Measurements from ENCODE around the gene MTF2. TPM values are rescaled to one million over a fixed set of nuclear protein-coding genes. Genes with fewer than 3 reads are reported as not detected.
"Not testable (repeated sequence)": the region's sequence is repeated elsewhere in the genome, so short reads cannot be mapped to it uniquely, and the experiment has no call there.

Gene MTF2
- polyA plus RNA-seq, 1 donor (not counting 4 experiments of a cell fraction or from before 2014, with no cell fraction given): 24.8 TPM

DNA sequence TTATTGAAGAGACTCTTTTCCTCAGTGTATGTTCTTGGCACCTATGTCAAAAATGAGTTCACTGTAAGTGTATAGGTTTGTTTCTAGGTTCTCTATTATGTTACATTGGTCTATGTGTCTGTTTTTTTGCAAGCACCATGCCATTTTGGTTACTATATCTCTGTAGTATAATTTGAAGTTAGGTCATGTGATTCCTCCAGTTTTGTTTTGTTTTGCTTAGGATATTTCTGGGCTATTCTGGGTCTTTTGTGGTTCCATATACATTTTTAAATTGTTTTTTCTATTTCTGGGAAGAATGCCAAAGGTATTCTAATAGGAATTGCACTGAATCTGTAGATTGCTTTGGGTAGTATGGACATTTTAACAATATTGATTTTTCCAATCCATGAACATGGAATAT, 87.9 kb downstream of the MTF2 start:
- H3K79me2 ChIP-seq (ENCODE audit: control insufficient read depth, insufficient read depth, low read length): peaks cover 84% of the 10 kb centered on the region
- H3K9ac ChIP-seq (ENCODE audit: control insufficient read depth, extremely low read depth, insufficient read depth, low read length): no peak overlapping the region
- H4K20me1 ChIP-seq (ENCODE audit: control insufficient read depth, extremely low read depth, insufficient read depth, low read length): no peaks in the 10 kb centered on the region
- dilution Hi-C loops (cut with MboI; ENCODE audit: extremely low pct_ligation_motif_present, low sequenced_read_pairs): no loop called here
- H3K27me3 ChIP-seq (ENCODE audit: control insufficient read depth, extremely low read depth, insufficient read depth, low read length): no peaks in the 10 kb centered on the region
- no peak overlapping the region for H3K4me2 ChIP-seq (ENCODE audit: control insufficient read depth, extremely low read depth, insufficient read depth, low read depth, low read length)
- DNase-seq (ENCODE audit: low read depth, low spot score) (no peak), FAIRE-seq (no peak)
- no peaks in the 10 kb centered on the region for H3K4me1 ChIP-seq (ENCODE audit: control insufficient read depth, extremely low read depth, insufficient read depth, low read length)
- H3K36me3 ChIP-seq (ENCODE audit: control insufficient read depth in 2 of 2, extremely low read depth in 1 of 2, insufficient read depth in 2 of 2, low read length in 2 of 2): no peaks in the 10 kb centered on the region
- H3K9me3 ChIP-seq (ENCODE audit: control insufficient read depth, low read depth, low read length): no peaks in the 10 kb centered on the region
- no peak overlapping the region for H3K4me3 ChIP-seq (ENCODE audit: control insufficient read depth in 2 of 3, extremely low read depth in 1 of 3, insufficient read depth in 2 of 3, low read depth in 1 of 3, low read length in 3 of 3)
- no peaks in the 10 kb centered on the region for H3K9me1 ChIP-seq (ENCODE audit: control insufficient read depth, extremely low read depth, insufficient read depth, low read length)
- H3K27ac ChIP-seq (ENCODE audit: control insufficient read depth, insufficient read depth, low read length): no peak overlapping the region
- no peak for TF ChIP-seq EZH2 (IDR thresholded peaks at IDR 0.05; ENCODE audit: low read length)
- TF ChIP-seq, protein P1, sequence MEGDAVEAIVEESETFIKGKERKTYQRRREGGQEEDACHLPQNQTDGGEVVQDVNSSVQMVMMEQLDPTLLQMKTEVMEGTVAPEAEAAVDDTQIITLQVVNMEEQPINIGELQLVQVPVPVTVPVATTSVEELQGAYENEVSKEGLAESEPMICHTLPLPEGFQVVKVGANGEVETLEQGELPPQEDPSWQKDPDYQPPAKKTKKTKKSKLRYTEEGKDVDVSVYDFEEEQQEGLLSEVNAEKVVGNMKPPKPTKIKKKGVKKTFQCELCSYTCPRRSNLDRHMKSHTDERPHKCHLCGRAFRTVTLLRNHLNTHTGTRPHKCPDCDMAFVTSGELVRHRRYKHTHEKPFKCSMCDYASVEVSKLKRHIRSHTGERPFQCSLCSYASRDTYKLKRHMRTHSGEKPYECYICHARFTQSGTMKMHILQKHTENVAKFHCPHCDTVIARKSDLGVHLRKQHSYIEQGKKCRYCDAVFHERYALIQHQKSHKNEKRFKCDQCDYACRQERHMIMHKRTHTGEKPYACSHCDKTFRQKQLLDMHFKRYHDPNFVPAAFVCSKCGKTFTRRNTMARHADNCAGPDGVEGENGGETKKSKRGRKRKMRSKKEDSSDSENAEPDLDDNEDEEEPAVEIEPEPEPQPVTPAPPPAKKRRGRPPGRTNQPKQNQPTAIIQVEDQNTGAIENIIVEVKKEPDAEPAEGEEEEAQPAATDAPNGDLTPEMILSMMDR (optimal IDR thresholded peaks at IDR 0.05 in 1 of 3, IDR thresholded peaks at IDR 0.05 in 1 of 3, conservative IDR thresholded peaks at IDR 0.05 in 1 of 3; ENCODE audit: extremely low read depth in 1 of 3, insufficient read depth in 2 of 3, low read length in 3 of 3): no peak
- no peak overlapping the region for H2AFZ ChIP-seq (ENCODE audit: control insufficient read depth, low read length)

DNA sequence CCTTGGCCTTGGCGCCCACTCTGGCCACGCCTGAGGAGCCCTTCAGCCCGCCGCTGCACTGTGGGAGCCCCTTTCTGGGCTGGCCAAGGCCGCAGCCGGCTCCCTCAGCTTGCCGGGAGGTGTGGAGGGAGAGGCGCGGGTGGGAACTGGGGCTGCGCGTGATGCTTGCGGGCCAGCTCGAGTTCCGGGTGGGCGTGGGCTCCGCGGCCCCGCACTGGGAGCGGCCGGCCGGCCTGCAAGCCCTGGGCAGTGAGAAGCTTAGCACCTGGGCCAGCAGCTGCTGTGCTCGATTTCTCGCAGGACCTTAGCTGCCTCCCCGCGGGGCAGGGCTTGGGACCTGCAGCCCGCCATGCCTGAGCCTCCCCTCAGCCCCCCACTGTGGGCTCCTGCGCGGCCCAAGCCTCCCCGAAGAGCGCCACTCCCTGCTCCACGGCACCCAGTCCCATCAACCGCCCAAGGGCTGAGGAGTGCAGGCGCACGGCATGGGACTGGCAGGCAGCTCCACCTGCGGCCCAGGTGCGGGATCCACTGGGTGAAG, 91.1 kb downstream of the MTF2 start:
- H2AFZ ChIP-seq (ENCODE audit: control insufficient read depth, low read length); H3K27ac ChIP-seq (ENCODE audit: control insufficient read depth, insufficient read depth, low read length); H3K36me3 ChIP-seq (ENCODE audit: control insufficient read depth in 2 of 2, extremely low read depth in 1 of 2, insufficient read depth in 2 of 2, low read length in 2 of 2); H4K20me1 ChIP-seq (ENCODE audit: control insufficient read depth, extremely low read depth, insufficient read depth, low read length); FAIRE-seq; H3K27me3 ChIP-seq (ENCODE audit: control insufficient read depth, extremely low read depth, insufficient read depth, low read length); H3K4me2 ChIP-seq (ENCODE audit: control insufficient read depth, extremely low read depth, insufficient read depth, low read depth, low read length); H3K9me3 ChIP-seq (ENCODE audit: control insufficient read depth, low read depth, low read length); H3K9me1 ChIP-seq (ENCODE audit: control insufficient read depth, extremely low read depth, insufficient read depth, low read length); H3K4me3 ChIP-seq (ENCODE audit: control insufficient read depth in 2 of 3, extremely low read depth in 1 of 3, insufficient read depth in 2 of 3, low read depth in 1 of 3, low read length in 3 of 3); H3K4me1 ChIP-seq (ENCODE audit: control insufficient read depth, extremely low read depth, insufficient read depth, low read length); dilution Hi-C loops (cut with MboI; ENCODE audit: extremely low pct_ligation_motif_present, low sequenced_read_pairs); H3K9ac ChIP-seq (ENCODE audit: control insufficient read depth, extremely low read depth, insufficient read depth, low read length); DNase-seq (ENCODE audit: low read depth, low spot score): not testable (repeated sequence)
- H3K79me2 ChIP-seq (ENCODE audit: control insufficient read depth, insufficient read depth, low read length): peaks cover 87% of the 10 kb centered on the region

DNA sequence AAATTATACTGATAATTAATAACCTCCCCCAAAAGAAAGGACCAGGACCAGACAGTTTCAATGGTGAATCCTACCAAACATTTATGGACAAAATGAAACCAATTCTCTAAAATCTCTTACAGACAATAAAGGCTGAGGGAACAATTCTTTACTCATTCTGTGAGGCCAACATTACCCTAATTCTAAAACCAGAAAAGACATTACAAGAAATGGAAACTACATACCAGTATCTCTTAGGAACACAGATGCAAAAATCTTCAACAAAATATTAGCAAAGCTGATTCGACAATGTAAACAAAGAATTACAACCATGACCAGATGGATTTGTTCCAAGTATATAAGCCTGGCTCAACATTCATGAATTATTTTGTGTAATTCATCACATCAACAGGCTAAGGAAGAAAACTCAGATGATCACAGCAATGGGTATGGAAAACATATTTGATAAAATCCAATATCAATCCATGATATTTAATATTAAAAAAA, 92.5 kb downstream of the MTF2 start:
- H3K4me1 ChIP-seq (ENCODE audit: control insufficient read depth, extremely low read depth, insufficient read depth, low read length): no peaks in the 10 kb centered on the region
- no peak overlapping the region for H3K4me3 ChIP-seq (ENCODE audit: control insufficient read depth in 2 of 3, extremely low read depth in 1 of 3, insufficient read depth in 2 of 3, low read depth in 1 of 3, low read length in 3 of 3)
- no peak overlapping the region for H3K27ac ChIP-seq (ENCODE audit: control insufficient read depth, insufficient read depth, low read length)
- no peak overlapping the region for H3K4me2 ChIP-seq (ENCODE audit: control insufficient read depth, extremely low read depth, insufficient read depth, low read depth, low read length)
- H3K9me1 ChIP-seq (ENCODE audit: control insufficient read depth, extremely low read depth, insufficient read depth, low read length): no peaks in the 10 kb centered on the region
- DNase-seq (ENCODE audit: low read depth, low spot score) (no peak), FAIRE-seq (no peak)
- H2AFZ ChIP-seq (ENCODE audit: control insufficient read depth, low read length): no peak overlapping the region
- H3K9me3 ChIP-seq (ENCODE audit: control insufficient read depth, low read depth, low read length): no peaks in the 10 kb centered on the region
- no peak for TF ChIP-seq EZH2 (IDR thresholded peaks at IDR 0.05; ENCODE audit: low read length)
- TF ChIP-seq, protein P1 (optimal IDR thresholded peaks at IDR 0.05 in 1 of 3, IDR thresholded peaks at IDR 0.05 in 1 of 3, conservative IDR thresholded peaks at IDR 0.05 in 1 of 3; ENCODE audit: extremely low read depth in 1 of 3, insufficient read depth in 2 of 3, low read length in 3 of 3): no peak
- peaks cover 5% of the 10 kb centered on the region for H4K20me1 ChIP-seq (ENCODE audit: control insufficient read depth, extremely low read depth, insufficient read depth, low read length)
- H3K36me3 ChIP-seq (ENCODE audit: control insufficient read depth in 2 of 2, extremely low read depth in 1 of 2, insufficient read depth in 2 of 2, low read length in 2 of 2): peaks cover 0 to 5% of the 10 kb centered on the region in 2 experiments
- H3K9ac ChIP-seq (ENCODE audit: control insufficient read depth, extremely low read depth, insufficient read depth, low read length): no peak overlapping the region
- H3K27me3 ChIP-seq (ENCODE audit: control insufficient read depth, extremely low read depth, insufficient read depth, low read length): no peaks in the 10 kb centered on the region
- H3K79me2 ChIP-seq (ENCODE audit: control insufficient read depth, insufficient read depth, low read length): peaks cover 90% of the 10 kb centered on the region
- dilution Hi-C loops (cut with MboI; ENCODE audit: extremely low pct_ligation_motif_present, low sequenced_read_pairs): no loop called here

Data from keratinocyte (primary cell).